GM19025 (cell line): Measurements from ENCODE around the gene HDAC1.
"Not testable (repeated sequence)": the region's sequence is repeated elsewhere in the genome, so short reads cannot be mapped to it uniquely, and the experiment has no call there.

Experiments used
- ATAC-seq: cut with Tn5 transposase; IDR thresholded peaks from one replicate; pipeline ENCODE4 v1.9.1; 2021; ENCODE audit warnings: mild to moderate bottlenecking, low read depth, moderate library complexity; ENCODE audit not compliant: unreplicated experiment

Gene HDAC1

DNA sequence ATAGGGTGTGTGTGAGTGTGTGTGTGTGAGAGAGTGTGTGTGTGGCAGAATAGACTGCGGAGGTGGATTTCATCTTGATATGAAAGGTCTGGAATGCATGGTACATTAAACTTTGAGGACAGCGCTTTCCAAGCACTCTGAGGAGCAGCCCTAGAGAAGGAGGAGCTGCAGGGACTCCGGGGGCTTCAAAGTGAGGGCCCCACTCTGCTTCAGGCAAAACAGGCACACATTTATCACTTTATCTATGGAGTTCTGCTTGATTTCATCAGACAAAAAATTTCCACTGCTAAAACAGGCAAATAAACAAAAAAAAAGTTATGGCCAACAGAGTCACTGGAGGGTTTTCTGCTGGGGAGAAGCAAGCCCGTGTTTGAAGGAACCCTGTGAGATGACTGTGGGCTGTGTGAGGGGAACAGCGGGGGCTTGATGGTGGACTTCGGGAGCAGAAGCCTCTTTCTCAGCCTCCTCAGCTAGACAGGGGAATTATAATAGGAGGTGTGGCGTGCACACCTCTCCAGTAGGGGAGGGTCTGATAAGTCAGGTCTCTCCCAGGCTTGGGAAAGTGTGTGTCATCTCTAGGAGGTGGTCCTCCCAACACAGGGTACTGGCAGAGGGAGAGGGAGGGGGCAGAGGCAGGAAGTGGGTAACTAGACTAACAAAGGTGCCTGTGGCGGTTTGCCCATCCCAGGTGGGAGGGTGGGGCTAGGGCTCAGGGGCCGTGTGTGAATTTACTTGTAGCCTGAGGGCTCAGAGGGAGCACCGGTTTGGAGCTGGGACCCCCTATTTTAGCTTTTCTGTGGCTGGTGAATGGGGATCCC is 18.3 kb upstream of the HDAC1 start:
- ATAC-seq: no peak

DNA sequence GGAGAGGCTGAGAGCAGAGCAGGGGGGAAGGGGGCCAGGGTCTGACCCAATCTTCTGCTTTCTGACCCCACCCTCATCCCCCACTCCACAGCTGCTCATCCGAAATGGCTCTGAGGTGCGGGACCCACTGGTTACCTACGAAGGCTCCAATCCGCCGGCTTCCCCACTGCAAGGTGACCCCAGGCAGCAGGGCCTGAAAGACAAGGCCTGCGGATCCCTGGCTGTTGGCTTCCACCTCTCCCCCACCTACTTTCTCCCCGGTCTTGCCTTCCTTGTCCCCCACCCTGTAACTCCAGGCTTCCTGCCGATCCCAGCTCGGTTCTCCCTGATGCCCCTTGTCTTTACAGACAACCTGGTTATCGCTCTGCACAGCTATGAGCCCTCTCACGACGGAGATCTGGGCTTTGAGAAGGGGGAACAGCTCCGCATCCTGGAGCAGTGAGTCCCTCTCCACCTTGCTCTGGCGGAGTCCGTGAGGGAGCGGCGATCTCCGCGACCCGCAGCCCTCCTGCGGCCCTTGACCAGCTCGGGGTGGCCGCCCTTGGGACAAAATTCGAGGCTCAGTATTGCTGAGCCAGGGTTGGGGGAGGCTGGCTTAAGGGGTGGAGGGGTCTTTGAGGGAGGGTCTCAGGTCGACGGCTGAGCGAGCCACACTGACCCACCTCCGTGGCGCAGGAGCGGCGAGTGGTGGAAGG is 17.1 kb upstream of the HDAC1 start:
- no peak for ATAC-seq

DNA sequence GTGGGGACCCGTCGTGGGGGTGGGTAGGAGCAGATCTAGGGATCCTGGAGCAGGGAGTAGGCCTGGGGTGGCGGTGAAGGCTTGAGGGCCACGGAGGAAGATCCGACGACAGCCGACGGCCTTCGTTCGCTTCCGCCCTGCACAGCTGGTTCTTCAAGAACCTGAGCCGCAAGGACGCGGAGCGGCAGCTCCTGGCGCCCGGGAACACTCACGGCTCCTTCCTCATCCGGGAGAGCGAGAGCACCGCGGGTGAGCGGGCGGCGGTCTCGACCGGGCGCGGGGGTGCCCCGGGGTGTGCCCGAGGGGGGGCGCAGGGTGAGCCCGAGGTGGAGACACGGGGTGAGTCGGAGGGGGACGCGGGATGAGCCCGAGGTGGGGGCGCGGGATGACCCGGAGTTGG is 16.5 kb upstream of the HDAC1 start:
- no peak for ATAC-seq

GRCh38 chr1:32276032-32276782 is 15.7 kb upstream of the HDAC1 start:
- ATAC-seq: no peak

DNA sequence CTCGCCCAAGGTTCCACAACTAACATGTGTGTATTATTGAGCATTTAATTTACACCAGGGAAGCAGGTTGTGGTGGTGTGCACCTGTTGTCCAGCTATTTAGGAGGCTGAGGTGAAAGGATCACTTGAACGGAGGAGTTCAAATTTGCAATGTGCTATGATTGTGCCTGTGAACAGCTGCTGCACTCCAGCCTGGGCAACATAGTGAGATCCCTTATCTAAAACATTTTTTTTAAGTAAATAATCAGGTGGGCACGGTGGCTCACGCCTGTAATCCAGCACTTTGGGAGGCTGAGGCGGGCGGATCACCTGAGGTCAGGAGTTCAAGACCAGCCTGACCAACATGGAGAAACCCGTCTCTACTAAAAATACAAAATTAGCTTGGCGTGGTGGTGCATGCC is 7.1 kb upstream of the HDAC1 start:
- ATAC-seq: not testable (repeated sequence)

- ATAC-seq: no peak
Measured at GRCh38 chr1:32285658-32286057, 6.2 kb upstream of the HDAC1 start.

- no peak for ATAC-seq
Measured at GRCh38 chr1:32286763-32287162, 5.1 kb upstream of the HDAC1 start.

GRCh38 chr1:32289256-32289655 is 2.6 kb upstream of the HDAC1 start:
- no peak for ATAC-seq

DNA sequence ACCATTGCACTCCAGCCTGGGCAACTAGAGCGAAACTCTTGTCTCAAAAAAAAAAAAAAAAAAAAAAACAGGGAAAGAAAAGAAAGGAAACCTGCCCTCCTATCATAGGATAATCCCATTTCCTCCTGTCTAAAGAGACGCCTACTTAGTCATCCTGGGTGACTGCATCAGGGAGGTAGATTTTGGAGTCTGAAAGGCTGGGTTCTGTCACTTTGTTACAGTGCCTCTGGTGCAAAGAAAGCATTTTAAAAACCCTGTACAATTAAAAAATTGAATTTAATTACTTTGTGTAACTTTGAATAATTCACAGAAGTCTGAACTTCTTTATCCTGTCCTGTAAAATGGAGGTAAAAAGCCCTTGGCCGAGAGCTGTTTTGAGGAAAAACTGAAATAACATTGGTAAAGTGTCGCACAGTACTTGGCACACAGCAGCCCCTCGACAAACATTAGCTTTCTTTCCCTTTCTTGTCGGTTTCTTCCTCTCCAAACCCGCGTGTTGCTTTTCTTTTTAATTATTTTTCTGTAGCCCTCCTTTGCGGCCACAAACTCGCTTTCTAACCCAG is 657 bp upstream of the HDAC1 start:
- no peak for ATAC-seq

DNA sequence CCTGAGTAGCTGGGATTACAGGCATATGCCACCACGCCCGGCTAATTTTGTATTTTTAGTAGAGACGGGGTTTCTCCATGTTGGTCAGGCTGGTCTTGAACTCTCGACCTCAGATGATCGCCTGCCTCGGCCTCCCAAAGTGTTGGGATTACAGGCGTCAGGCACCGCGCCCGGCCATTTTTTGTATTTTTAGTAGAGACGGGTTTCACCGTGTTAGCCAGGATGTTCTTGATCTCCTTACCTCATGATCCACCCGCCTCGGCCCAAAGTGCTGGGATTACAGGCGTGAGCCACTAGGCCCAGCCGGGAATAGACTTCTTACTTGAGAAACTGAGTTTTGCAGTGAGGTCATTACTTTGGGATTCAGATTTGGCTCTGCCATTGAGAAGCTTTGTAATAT is 6.3 kb downstream of the HDAC1 start:
- not testable (repeated sequence) for ATAC-seq

DNA sequence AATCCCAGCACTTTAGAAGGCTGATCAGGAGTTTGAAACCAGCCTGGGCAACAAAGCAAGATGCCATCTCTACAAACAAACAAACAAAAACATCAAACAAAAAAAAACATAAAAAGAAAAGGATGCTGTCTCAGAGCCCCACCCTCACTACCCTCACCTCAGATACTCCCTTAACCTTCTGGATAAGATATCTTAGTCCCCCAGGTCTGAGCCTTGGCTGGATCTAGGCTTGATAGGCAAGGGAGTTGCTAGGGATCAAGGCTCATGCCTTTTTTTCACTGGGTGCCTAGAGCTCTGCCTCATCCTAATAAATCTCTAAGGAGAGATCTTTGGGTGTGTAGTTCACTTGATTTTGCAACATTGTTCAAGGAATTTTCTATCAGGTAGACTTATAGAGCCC is 7.4 kb downstream of the HDAC1 start:
- no peak for ATAC-seq

DNA sequence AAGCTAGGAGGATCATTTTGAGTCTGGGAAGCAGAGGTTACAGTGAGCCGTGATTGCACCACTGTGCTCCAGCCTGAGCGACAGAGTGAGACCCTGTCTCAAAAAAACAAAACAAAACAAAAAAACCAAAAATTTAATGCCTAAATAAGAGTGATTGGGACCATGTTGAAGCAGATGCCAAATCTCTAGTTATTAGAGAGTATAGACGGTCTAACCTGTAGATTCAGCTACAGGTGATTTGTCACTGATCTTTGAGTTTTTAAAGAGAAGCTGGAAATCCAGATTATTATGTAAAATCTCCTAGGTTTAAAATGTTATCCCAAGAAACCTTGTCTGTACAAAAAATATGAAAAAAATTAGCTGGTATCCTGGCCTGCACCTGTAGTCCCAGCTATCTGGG is 11.5 kb downstream of the HDAC1 start:
- no peak for ATAC-seq

GRCh38 chr1:32303997-32304622 is 12.2 kb downstream of the HDAC1 start:
- no peak for ATAC-seq

- ATAC-seq: no peak
Measured at GRCh38 chr1:32305310-32305709, 13.4 kb downstream of the HDAC1 start.

GRCh38 chr1:32307324-32307723 is 15.4 kb downstream of the HDAC1 start:
- no peak for ATAC-seq

DNA sequence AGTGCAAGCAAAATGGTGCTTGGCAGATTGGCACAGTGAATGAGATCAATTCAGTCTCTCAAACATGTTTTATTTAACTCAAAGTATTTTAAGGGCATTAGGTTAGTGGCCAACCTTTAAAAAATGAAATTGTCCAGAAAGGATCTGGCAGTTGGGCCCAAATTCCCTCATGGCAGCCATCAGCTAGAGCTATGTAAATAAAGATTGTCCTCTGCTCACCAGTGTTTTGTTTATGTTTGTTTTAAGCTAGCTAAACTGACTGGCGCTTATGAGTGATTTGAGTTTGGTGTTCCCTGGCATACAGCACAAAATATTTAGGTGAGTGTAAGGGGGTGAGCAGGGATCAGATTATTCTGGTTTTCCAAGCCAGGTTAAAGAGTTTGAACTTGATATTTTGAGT is 18.1 kb downstream of the HDAC1 start:
- no peak for ATAC-seq

- no peak for ATAC-seq
Measured at GRCh38 chr1:32311709-32312393, 20.0 kb downstream of the HDAC1 start.

DNA sequence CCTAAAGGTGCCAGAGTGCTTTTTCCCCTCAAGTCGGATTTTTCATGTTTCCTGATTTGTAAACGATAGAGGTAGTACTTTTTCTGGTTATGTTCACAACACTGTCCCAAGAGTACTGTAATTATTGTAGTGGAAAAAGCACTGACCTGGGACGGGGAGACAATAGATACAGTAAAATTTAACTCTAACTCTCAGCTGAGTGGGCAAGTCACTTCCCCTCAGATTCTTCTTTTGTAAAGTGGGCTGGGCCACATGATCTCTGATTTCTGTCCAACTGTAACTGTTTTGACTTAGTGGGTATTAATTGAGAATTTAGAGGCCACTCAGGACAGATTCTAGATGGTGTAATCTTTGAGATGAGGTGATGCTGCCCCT is 25.0 kb downstream of the HDAC1 start:
- no peak for ATAC-seq

DNA sequence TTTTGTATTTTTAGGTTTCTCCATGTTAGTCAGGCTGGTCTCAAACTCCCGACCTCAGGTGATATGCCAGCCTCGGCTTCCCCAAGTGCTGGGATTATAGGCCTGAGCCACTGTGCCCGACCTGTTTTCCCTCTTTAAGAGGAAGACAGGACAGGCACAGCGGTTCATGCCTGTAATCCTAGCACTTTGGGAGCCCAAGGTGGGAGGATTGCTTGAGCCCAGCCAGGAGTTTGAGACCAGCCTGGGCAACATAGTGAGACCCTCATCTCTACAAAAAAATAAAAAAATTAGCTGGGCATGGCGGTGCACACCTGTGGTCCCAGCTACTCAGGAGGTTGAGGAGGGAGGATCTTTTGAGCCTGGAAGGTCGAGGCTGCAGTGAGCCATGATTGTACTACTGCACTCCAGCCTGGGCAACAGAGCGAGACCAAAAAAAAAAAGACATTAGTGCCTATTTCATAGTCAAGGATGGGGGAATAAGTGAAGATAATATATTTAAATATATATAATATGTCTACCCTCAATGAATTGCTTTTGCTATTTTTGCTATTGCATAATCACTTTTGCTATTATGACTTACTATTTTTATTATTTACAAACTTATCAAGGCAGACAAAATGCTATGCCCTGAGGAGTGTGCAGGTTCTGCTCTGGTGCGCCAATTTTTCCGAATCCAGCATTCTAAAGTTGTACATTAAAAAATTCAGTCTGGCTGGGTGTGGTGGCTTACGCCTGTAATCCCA is 26.4 kb downstream of the HDAC1 start:
- ATAC-seq: no peak
